GM12878 (cell line): ENCODE measurements around the gene PRR7. TPM values are rescaled to one million over a fixed set of nuclear protein-coding genes. Genes with fewer than 3 reads are reported as not detected.
A peak's percentile ranks its signal among the peaks of the same experiment; 100 is the strongest.

Source experiments
- ATAC-seq: fragments of 200-7000 bp; cut with Tn5 transposase; 3 replicates; pipeline ENCODE4 v1.9.1; 2020; ENCODE audit warnings: mild to moderate bottlenecking, moderate library complexity
- BruUV-seq: library from RNA; stranded (reverse); fragments of 400-500 nt; replicated peaks from 2 replicates; lab custom pipeline; 2021; lab: Mats Ljungman, UMichigan
- CTCF ChIA-PET: fragments of 300-600 bp; sonication (Branson Sonifier 250); formaldehyde crosslinking; extraction: SDS; loops from one replicate; lab custom pipeline; 2021; ENCODE audit warnings: inconsistent platforms; lab: Yijun Ruan, JAX
- POLR2A ChIA-PET: fragments of 350-600 bp; formaldehyde crosslinking; extraction: SDS; loops from one replicate; lab custom pipeline; 2021; ENCODE audit warnings: inconsistent platforms; lab: Charles Lee
- RAD21 ChIA-PET: fragments of 300-600 bp; sonication (Branson Sonifier 250); formaldehyde crosslinking; loops from one replicate; lab custom pipeline; 2023; ENCODE audit warnings: antibody characterized with exemption; ENCODE audit not compliant: unreplicated experiment; lab: Charles Lee
- SMC1A ChIA-PET: fragments of 300-600 bp; sonication (Branson Sonifier 250); formaldehyde crosslinking; loops from one replicate; lab custom pipeline; 2023; ENCODE audit not compliant: unreplicated experiment, uncharacterized antibody; lab: Charles Lee
- DNase-seq: peaks from one replicate; pipeline ENCODE4 v3.0.0-alpha.2; 2011; ENCODE audit warnings: low read depth, low spot score
- FAIRE-seq: peaks from 3 replicates; lab custom pipeline; 2011; peaks lifted over from hg19 to GRCh38; lab: Jason Lieb, UNC
- H2AFZ ChIP-seq: 2 replicates; pipeline ENCODE4 v1.6.0; 2011; ENCODE audit warnings: low read depth, low read length, control low read depth; ENCODE audit not compliant: control insufficient read depth
- H3K27ac ChIP-seq: 2 replicates; pipeline ENCODE4 v1.5.1; 2011; ENCODE audit warnings: control low read depth; ENCODE audit not compliant: control insufficient read depth, insufficient read depth
- H3K27me3 ChIP-seq, 2 experiments: replicated peaks in 1 of 2; 2 replicates each; pipeline versions ENCODE4 v1.6.0 to v1.6.1; 2011; ENCODE audit warnings: low read length in 1 of 2; ENCODE audit not compliant: control insufficient read depth in 2 of 2, insufficient read depth in 2 of 2
- H3K36me3 ChIP-seq, 2 experiments: 2 replicates each; pipeline ENCODE4 v1.5.1; 2011; ENCODE audit warnings: low read length in 1 of 2; ENCODE audit not compliant: control insufficient read depth in 2 of 2, insufficient read depth in 2 of 2
- H3K4me1 ChIP-seq: 2 replicates; pipeline ENCODE4 v1.6.1; 2011; ENCODE audit warnings: mild to moderate bottlenecking, low read length, moderate library complexity, mixed read lengths; ENCODE audit not compliant: control insufficient read depth, insufficient read depth
- H3K4me2 ChIP-seq: 2 replicates; pipeline ENCODE4 v1.6.0; 2011; ENCODE audit warnings: control low read depth; ENCODE audit not compliant: control insufficient read depth, insufficient read depth
- H3K4me3 ChIP-seq: fragments of 200-600 bp; sonication (generic); 2 replicates; pipeline ENCODE4 v1.5.1; 2016
- H3K79me2 ChIP-seq: 2 replicates; pipeline ENCODE4 v1.6.0; 2011; ENCODE audit warnings: low read length; ENCODE audit not compliant: control insufficient read depth, insufficient read depth
- H3K9ac ChIP-seq: 2 replicates; pipeline ENCODE4 v1.8.0; 2011; ENCODE audit warnings: low read length, control low read depth, mixed read lengths; ENCODE audit not compliant: control insufficient read depth, insufficient read depth
- H3K9me3 ChIP-seq: replicated peaks from 3 replicates; pipeline ENCODE4 v1.5.1; 2011; ENCODE audit warnings: mild to moderate bottlenecking, low read length; ENCODE audit not compliant: control insufficient read depth, insufficient read depth
- H4K20me1 ChIP-seq: 2 replicates; pipeline ENCODE4 v1.6.0; 2011; ENCODE audit not compliant: control insufficient read depth, insufficient read depth
- EED ChIP-seq: sonication (generic); IDR thresholded peaks from 2 replicates; pipeline ENCODE4 v1.6.1; 2016; ENCODE audit warnings: antibody characterized with exemption, low read depth
- EGR1 ChIP-seq, 2 experiments: IDR thresholded peaks; 1 replicate in 1 of 2; 2 replicates in 1 of 2; pipeline ENCODE4 v1.6.1; 2011 to 2012; ENCODE audit warnings: low read depth in 2 of 2, low read length in 2 of 2, borderline replicate concordance in 1 of 2, mild to moderate bottlenecking in 1 of 2, moderate library complexity in 1 of 2
- EZH2 ChIP-seq: IDR thresholded peaks from 2 replicates; pipeline ENCODE4 v1.6.1; 2012; ENCODE audit warnings: low read depth, mild to moderate bottlenecking, control low read depth, inconsistent platforms, low read length, borderline replicate concordance; ENCODE audit not compliant: control insufficient read depth
- FOXM1 ChIP-seq: IDR thresholded peaks from 2 replicates; pipeline ENCODE4 v1.6.1; 2012; ENCODE audit warnings: low read depth, mild to moderate bottlenecking, inconsistent platforms, low read length, moderate library complexity
- GABPA ChIP-seq: IDR thresholded peaks from 2 replicates; pipeline ENCODE4 v1.6.1; 2014; ENCODE audit warnings: antibody characterized with exemption, low read depth, mild to moderate bottlenecking, inconsistent platforms
- IKZF1 ChIP-seq: fragments of 450-650 bp; conservative IDR thresholded peaks from 2 replicates; pipeline ENCODE4 v1.6.1; 2017; ENCODE audit warnings: antibody characterized with exemption, mild to moderate bottlenecking
- JUND ChIP-seq: IDR thresholded peaks from 2 replicates; pipeline ENCODE4 v1.6.1; 2012; ENCODE audit warnings: low read depth, mild to moderate bottlenecking, low read length, improper control_type of control experiment, moderate library complexity
- KLF5 ChIP-seq: fragments of 450-650 bp; IDR thresholded peaks from 2 replicates; pipeline ENCODE4 v1.6.1; 2014; ENCODE audit warnings: mild to moderate bottlenecking; ENCODE audit not compliant: partially characterized antibody
- MEF2B ChIP-seq: fragments of 450-650 bp; IDR thresholded peaks from 2 replicates; pipeline ENCODE4 v1.6.1; 2018; ENCODE audit warnings: mild to moderate bottlenecking, moderate library complexity; ENCODE audit not compliant: partially characterized antibody, poor library complexity, severe bottlenecking
- MXI1 ChIP-seq: fragments of 150-350 bp; IDR thresholded peaks from 2 replicates; pipeline ENCODE4 v1.6.1; 2011; ENCODE audit warnings: low read depth, mild to moderate bottlenecking, inconsistent platforms, low read length, improper control_type of control experiment
- NFIC ChIP-seq: IDR thresholded peaks from 2 replicates; pipeline ENCODE4 v1.6.1; 2012; ENCODE audit warnings: low read depth, mild to moderate bottlenecking, inconsistent platforms, low read length, moderate library complexity
- POU2F2 ChIP-seq: IDR thresholded peaks from 3 replicates; pipeline ENCODE4 v1.6.1; 2011; ENCODE audit warnings: low read depth, mild to moderate bottlenecking, low read length, borderline replicate concordance
- RBBP5 ChIP-seq: fragments of 200-600 bp; sonication (generic); conservative IDR thresholded peaks from 2 replicates; pipeline ENCODE4 v1.6.1; 2016
- RELB ChIP-seq: fragments of 450-650 bp; IDR thresholded peaks from 2 replicates; pipeline ENCODE4 v1.6.1; 2017; ENCODE audit warnings: low read depth, mild to moderate bottlenecking, moderate library complexity
- RUNX3 ChIP-seq: IDR thresholded peaks from 2 replicates; pipeline ENCODE4 v1.6.1; 2012; ENCODE audit warnings: low read length, inconsistent platforms
- SPI1 ChIP-seq: IDR thresholded peaks from 2 replicates; pipeline ENCODE4 v1.6.1; 2011; ENCODE audit warnings: low read depth, mild to moderate bottlenecking, low read length, moderate library complexity, borderline replicate concordance; ENCODE audit not compliant: insufficient read depth
- SRF ChIP-seq, 2 experiments: IDR thresholded peaks; 2 replicates each; pipeline ENCODE4 v1.6.1; 2011; ENCODE audit warnings: low read depth in 2 of 2, low read length in 2 of 2, mild to moderate bottlenecking in 1 of 2, moderate library complexity in 1 of 2
- USF2 ChIP-seq: IDR thresholded peaks from 2 replicates; pipeline ENCODE4 v1.6.1; 2011; ENCODE audit warnings: low read depth, low read length, improper control_type of control experiment, borderline replicate concordance
- ZBED1 ChIP-seq: IDR thresholded peaks from 2 replicates; pipeline ENCODE4 v1.6.1; 2016; ENCODE audit warnings: borderline replicate concordance
- ZBTB33 ChIP-seq: fragments of 450-650 bp; IDR thresholded peaks from 2 replicates; pipeline ENCODE4 v1.6.1; 2017; ENCODE audit warnings: mild to moderate bottlenecking
- ZNF24 ChIP-seq: fragments of 450-650 bp; IDR thresholded peaks from 2 replicates; pipeline ENCODE4 v1.6.1; 2017; ENCODE audit warnings: antibody characterized with exemption, mild to moderate bottlenecking
- ZSCAN29 ChIP-seq: fragments of 450-650 bp; IDR thresholded peaks from 2 replicates; pipeline ENCODE4 v1.6.1; 2017; ENCODE audit warnings: mild to moderate bottlenecking, moderate library complexity
- WGBS: methylation state at CpG from one replicate; pipeline ENCODE4 v1.1.6; 2016; ENCODE audit warnings: low lambda C conversion rate; ENCODE audit not compliant: insufficient replicate concordance, insufficient coverage; ENCODE audit errors: missing lambda C conversion rate; 5-methylcytosine and 5-hydroxymethylcytosine counted together
- in situ Hi-C: fragments of 300-500 bp; cut with MboI; formaldehyde crosslinking; loops from 9 replicates; pipeline ENCODE4 v1.14.3; 2018; ENCODE audit warnings: mixed read lengths
- intact Hi-C: fragments of 100-400 bp; cut with micrococcal nuclease; formaldehyde crosslinking; loops from one replicate; pipeline ENCODE4 v1.14.2; 2022; ENCODE audit not compliant: unreplicated experiment
- polyA plus RNA-seq, 11 experiments: library from polyadenylated mRNA; depleted of rRNA in 4 of 11; unstranded in 6 of 11; stranded (reverse) in 5 of 11; fragments of >200 nt; fragmentation: Nextera tagmentation in 4 of 11; fragmentation: Illumina TruSeq in 1 of 11; extraction: Ambion mirVana in 4 of 11; extraction: Trizol in 1 of 11; gene quantifications; 1 replicate in 1 of 11; 2 replicates in 10 of 11; pipeline versions ENCODE4 v1.2.1 to v1.2.3, GENCODE V29; 2011 to 2016; ENCODE audit warnings: inconsistent platforms in 2 of 11, missing spikeins in 2 of 11, low read depth in 1 of 11
- total RNA-seq, 4 experiments: library from RNA; depleted of rRNA in 3 of 4; stranded (reverse); fragments of >200 nt in 3 of 4; fragmentation: Illumina TruSeq in 1 of 4; extraction: Trizol in 1 of 4; gene quantifications; 2 replicates each; pipeline versions ENCODE4 v1.2.1 to v1.2.3, GENCODE V29; 2013 to 2021

PRR7 gene
- total and polyA plus RNA-seq, 10 of the 15 experiments (the other 5 are each of a cell fraction or from before 2014, with no cell fraction given): 0.09 to 18.8 (median 4.6) TPM; not detected in 2

- ChIA-PET POLR2A (interaction anchor here (0.6 to 1.2 kb wide), 3 partner anchors 36 to 967 kb away, joined by 3 to 4 read pairs (median 4); no protein-coding TSS in a partner anchor), SMC1A (interaction anchor here (1.1 to 1.2 kb wide), 2 partner anchors 21 to 31 kb away, joined by 3 to 4 read pairs; no protein-coding TSS in a partner anchor), CTCF (interaction anchor here (0.7 to 2.5 kb wide), 4 partner anchors 9 to 76 kb away, joined by 3 to 13 read pairs (median 4); no protein-coding TSS in a partner anchor), RAD21 (interaction anchor here (1.4 kb wide), 1 partner anchor 14 kb away, joined by 3 read pairs; no protein-coding TSS in a partner anchor)
- BruUV-seq: no TSS peak
- H4K20me1 ChIP-seq: no peaks in the 10 kb centered on the region
- FAIRE-seq (peak; percentile 54), ATAC-seq (no peak), DNase-seq (no peak)
- in situ Hi-C loops (no loop called here), intact Hi-C loops (no loop called here)
- H3K4me2 ChIP-seq: no peak overlapping the region; the same call in 1 of the 2 replicates
- H3K9ac ChIP-seq: no peak overlapping the region
- WGBS: 83% methylated on average over 14 of the region's 14 CpGs
- no peaks in the 10 kb centered on the region for H3K9me3 ChIP-seq
- no peak overlapping the region for H2AFZ ChIP-seq
- H3K4me1 ChIP-seq: peaks cover 20% of the 10 kb centered on the region
- no peaks in the 10 kb centered on the region; a peak in 2 of 4 replicates for H3K36me3 ChIP-seq
- H3K27ac ChIP-seq: no peak overlapping the region
- no peaks in the 10 kb centered on the region for H3K79me2 ChIP-seq
- no peak overlapping the region for H3K4me3 ChIP-seq
- H3K27me3 ChIP-seq: no peaks in the 10 kb centered on the region
- TF ChIP-seq JUND (no peak), KLF5 (no peak), ZBTB33 (no peak), ZNF24 (no peak), RUNX3 (peak; percentile 64), EED (0 out of 2 replicates have a peak, but pooled peaks have one; percentile 26), FOXM1 (no peak), IKZF1 (peak; percentile 43; the same call in 1 of the 2 replicates), EZH2 (no peak), SPI1 (peak; percentile 33; the same call in 1 of the 2 replicates), USF2 (no peak), NFIC (no peak), EGR1 (IDR thresholded peaks at IDR 0.05; ENCODE audit: borderline replicate concordance in 1 of 2, low read depth in 2 of 2, low read length in 2 of 2) (no peak), MEF2B (no peak), SRF (IDR thresholded peaks at IDR 0.05; ENCODE audit: low read depth in 2 of 2, low read length in 2 of 2) (no peak), GABPA (no peak), RELB (no peak), RBBP5 (no peak), ZSCAN29 (no peak), POU2F2 (no peak), MXI1 (no peak), ZBED1 (no peak)
Observed at GRCh38 chr5:177479774-177480173, 33.2 kb downstream of the PRR7 start.
